NCI-H2227 (cell line): ENCODE results near the gene SUSD6.

Source experiments
- DNase-seq: peaks from one replicate; lab custom pipeline; 2025; ENCODE audit not compliant: unreplicated experiment; lab: John Stamatoyannopoulos, UW

SUSD6 gene

DNA sequence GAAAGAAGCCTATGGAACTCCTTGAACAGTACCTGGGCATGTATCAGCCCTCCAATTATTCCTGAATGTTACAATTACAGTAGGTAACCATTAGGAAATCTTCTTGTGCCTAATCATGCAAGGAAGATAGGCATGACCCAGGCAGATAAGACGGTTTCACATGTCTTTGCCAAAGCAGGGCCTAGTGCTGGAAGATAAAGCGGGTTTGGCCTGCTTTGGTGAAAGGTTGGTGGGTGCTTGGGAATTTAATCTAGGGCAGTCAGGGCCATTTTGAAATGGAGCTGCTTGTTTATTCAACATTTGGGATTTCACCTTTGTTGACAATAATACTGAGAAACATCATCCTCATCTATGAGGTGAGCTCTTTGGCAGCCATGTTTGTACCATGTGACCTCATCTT, 143.1 kb downstream of the SUSD6 start:
- DNase-seq: no peak

DNA sequence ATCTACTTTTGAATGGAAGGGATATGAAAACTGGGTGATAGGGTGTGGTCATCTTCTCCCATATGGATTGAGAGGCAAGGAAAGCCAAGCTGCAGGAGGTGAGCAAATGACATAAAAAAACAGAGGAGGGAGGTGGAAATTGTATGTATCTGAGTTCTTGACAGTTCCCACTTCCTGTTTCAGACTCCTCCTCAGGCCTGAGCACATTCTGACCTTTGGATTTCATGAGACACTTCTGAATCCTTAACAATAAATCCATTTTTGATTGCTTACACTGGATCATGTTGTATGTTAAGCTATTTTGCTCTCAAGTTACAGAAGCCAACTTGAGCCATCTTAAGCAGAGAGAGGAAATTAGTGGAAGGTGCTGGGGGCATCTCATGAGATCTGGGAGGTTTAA, 143.9 kb downstream of the SUSD6 start:
- no peak for DNase-seq

DNA sequence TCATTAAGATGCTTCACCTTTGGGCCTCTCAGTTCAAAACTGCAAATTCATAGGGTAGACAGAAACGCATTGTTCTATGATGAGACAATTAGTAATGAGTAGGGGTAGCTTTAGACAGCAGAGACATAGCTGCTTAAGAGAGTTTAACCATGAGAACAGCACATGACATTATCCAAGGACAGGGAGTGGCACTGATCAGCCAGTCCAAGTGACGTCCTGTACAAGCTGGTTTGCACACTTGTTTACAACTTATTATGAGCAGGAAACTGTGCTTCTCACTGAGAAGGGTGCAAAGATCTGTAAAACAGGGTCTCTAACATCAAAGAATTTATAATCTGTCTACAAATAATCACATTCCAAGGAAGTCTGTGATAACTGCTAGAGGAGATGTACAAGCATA, 144.4 kb downstream of the SUSD6 start:
- no peak for DNase-seq

DNA sequence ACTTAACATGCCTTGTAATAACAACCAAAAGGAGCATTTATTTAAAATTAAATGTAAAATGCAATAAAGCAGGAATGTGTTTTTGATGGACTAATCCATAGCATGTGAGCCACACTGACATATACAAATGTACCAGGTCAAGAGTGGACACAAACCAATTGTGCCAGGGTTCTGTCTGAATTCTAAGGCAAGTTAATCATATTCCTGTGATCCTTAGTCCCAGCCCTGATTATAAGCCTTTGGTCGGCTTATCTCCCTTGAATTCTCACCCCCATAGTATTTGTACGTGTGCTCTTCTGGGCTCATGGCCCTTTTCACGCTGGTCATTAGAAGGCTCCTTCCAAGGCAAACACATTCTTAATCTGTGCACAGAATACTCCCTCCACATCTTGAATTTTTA, 144.9 kb downstream of the SUSD6 start:
- DNase-seq: no peak

DNA sequence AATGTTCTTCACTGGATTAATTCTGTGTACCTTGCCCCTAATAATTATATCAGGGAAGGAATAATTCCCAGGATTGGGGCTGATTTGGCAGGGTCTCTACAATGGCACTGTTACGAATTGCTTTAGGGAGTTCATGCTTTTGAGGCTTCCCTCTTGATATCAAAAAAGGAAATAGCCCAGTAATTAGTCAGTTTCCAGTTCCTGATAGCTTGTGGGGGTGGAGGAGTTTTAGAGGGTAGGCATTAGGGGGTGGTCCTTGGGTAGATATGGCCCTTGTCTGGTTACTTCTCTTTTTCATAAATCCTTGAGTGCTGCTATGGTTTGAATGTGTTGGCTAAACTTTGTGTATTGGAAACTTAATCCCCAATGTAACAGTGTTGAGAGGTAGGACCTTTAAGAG, 149.4 kb downstream of the SUSD6 start:
- no peak for DNase-seq

DNA sequence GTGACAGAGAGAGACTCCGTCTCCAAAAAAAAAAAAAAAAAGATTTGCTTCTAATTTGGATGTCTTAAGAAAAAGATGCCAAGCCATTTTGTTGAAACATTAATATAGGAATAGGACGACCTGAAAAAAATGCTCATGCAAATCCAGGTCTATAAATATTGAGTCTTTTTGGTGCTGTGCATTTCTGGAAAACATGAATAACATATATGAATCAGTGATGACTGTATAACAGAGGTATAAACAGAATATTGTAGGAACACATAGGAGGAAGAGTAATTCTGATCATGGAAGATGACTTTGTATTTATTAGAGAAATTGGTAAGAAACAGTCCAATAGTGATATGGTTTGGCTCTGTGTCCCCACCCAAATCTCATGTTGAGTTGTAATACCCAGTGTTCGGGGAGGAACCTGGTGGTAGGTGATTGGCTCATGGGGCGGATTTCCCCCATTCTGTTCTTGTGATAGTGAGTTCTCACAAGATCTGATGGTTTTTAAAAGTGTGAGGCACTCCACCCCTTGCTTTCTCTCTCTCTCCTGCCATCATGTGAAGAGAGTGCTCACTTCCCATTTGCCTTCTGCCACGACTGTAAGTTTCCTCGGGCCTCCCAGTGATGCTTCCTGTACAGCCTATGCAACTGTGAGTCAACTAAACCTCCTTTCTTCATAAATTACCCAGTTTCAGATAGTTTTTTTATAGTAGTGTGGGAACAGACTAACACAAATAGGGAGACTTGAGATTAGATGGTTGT, 152.5 kb downstream of the SUSD6 start:
- no peak for DNase-seq
